ENCODE measurements around the gene THBD.

The THBD gene

GRCh38 chr20:23049201-23050075, at the start of gene THBD:
THBD (minus strand) TSS chr20:23049672; CDS start chr20:23049504, 168 bp downstream.
- no peak for DNase-seq

GRCh38 chr20:23097636-23098580, 48.4 kb upstream of the THBD start:
- no peak for DNase-seq

GRCh38 chr20:23096986-23097520, 47.6 kb upstream of the THBD start:
- DNase-seq = no peak

GRCh38 chr20:23096097-23096496, 46.6 kb upstream of the THBD start:
- DNase-seq = no peak

GRCh38 chr20:23095499-23095898, 46.0 kb upstream of the THBD start:
- no peak for DNase-seq

GRCh38 chr20:23094927-23095326, 45.5 kb upstream of the THBD start:
- DNase-seq = no peak

- no peak for DNase-seq
Measured at GRCh38 chr20:23094213-23094896, 44.9 kb upstream of the THBD start.

GRCh38 chr20:23093613-23094012, 44.1 kb upstream of the THBD start:
- DNase-seq = no peak

- no peak for DNase-seq
Measured at GRCh38 chr20:23092861-23093495, 43.5 kb upstream of the THBD start.

- DNase-seq = no peak
Measured at GRCh38 chr20:23092384-23092756, 42.9 kb upstream of the THBD start.

GRCh38 chr20:23091721-23092383, 42.4 kb upstream of the THBD start:
- no peak for DNase-seq

- DNase-seq = no peak
Measured at GRCh38 chr20:23090878-23091277, 41.4 kb upstream of the THBD start.

GRCh38 chr20:23090147-23090546, 40.7 kb upstream of the THBD start:
- DNase-seq = no peak

- DNase-seq = no peak
Measured at GRCh38 chr20:23088866-23089265, 39.4 kb upstream of the THBD start.

GRCh38 chr20:23087587-23088251, 38.2 kb upstream of the THBD start:
- DNase-seq = no peak

GRCh38 chr20:23086931-23087411, 37.5 kb upstream of the THBD start:
- DNase-seq = no peak

GRCh38 chr20:23086056-23086566, 36.6 kb upstream of the THBD start, which contains the start of gene CD93:
CD93 (minus strand) TSS chr20:23086324; CDS start chr20:23086192, 132 bp downstream.
- peak; percentile 21 for DNase-seq

GRCh38 chr20:23085436-23086055, 36.1 kb upstream of the THBD start:
- DNase-seq = no peak

GRCh38 chr20:23084845-23085365, 35.4 kb upstream of the THBD start:
- no peak for DNase-seq

- DNase-seq = no peak
Measured at GRCh38 chr20:23084282-23084844, 34.9 kb upstream of the THBD start.

All from stimulated activated CD4-positive, alpha-beta T cell treated with anti-CD3 and anti-CD28 coated beads, Interleukin-1b, Interleukin-23, amount 100 ng/mL, for 48 hours (primary cell).